Measurements from ENCODE around the gene UBN1.

DNA sequence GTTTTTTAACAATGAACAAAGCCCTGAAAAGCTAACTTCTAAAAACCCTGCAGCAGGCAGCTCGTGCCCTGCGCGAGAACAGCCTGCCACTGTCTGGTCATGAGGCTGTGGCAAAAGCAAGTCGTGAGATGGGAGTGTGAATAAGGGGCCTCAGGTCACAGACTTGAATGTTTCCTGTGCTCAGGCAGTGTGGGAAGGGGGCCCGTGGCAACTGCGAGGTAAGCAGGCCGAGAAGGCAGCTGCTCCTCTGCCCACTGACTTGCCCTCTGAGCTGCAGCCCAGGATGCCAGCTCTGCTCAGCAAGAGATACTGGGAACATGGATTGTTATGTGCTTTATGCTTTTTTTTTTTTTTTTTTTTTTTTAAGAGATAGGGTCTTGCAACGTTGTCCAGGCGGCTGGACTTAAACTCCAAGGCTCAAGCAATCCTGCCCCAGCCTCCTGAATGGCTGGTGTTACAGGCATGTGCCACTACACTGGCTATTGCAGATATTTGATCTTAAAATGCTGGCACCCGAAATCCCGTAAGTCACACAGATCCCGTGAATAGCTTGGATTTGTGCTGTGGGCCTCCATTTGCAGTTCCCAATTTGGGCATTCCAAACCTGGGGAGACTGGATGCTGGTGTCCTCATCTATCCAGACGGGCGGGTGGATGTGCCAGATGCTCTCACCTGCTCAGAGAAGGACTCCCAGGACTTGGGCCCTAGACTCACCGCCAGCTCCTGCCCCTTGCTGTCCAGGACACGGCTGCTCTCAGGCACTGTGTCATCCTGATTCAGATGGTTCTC, 44.0 kb downstream of the UBN1 start:
- TF ChIP-seq, protein P1, sequence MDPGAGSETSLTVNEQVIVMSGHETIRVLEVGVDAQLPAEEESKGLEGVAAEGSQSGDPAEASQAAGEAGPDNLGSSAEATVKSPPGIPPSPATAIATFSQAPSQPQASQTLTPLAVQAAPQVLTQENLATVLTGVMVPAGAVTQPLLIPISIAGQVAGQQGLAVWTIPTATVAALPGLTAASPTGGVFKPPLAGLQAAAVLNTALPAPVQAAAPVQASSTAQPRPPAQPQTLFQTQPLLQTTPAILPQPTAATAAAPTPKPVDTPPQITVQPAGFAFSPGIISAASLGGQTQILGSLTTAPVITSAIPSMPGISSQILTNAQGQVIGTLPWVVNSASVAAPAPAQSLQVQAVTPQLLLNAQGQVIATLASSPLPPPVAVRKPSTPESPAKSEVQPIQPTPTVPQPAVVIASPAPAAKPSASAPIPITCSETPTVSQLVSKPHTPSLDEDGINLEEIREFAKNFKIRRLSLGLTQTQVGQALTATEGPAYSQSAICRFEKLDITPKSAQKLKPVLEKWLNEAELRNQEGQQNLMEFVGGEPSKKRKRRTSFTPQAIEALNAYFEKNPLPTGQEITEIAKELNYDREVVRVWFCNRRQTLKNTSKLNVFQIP (CRISPR knock-in tag; IDR thresholded peaks at IDR 0.05; ENCODE audit: borderline replicate concordance, low read depth) = no peak
- TF ChIP-seq ZNF8 (CRISPR knock-in tag; IDR thresholded peaks at IDR 0.05) (no peak), ARNTL (CRISPR knock-in tag; IDR thresholded peaks at IDR 0.05; ENCODE audit: borderline replicate concordance, low read depth) (no peak)
